Mesenchymal stem cell (in vitro differentiated cells and primary cell): ENCODE measurements around the gene MPG.

Experiments
- DNase-seq: peaks from one replicate; pipeline ENCODE4 v3.0.0-alpha.2; 2013
- H2AFZ ChIP-seq: one replicate; pipeline ENCODE4 v1.6.1; 2013; ENCODE audit warnings: low read depth, mild to moderate bottlenecking, control low read depth, inconsistent platforms, low read length, moderate library complexity
- H2AK5ac ChIP-seq: 2 replicates; pipeline ENCODE4 v1.6.1; 2013; ENCODE audit warnings: low read length, moderate library complexity, mild to moderate bottlenecking, inconsistent platforms; ENCODE audit not compliant: severe bottlenecking
- H2BK120ac ChIP-seq: one replicate; pipeline ENCODE4 v1.6.1; 2013; ENCODE audit warnings: low read depth, mild to moderate bottlenecking, inconsistent platforms, low read length, moderate library complexity
- H2BK12ac ChIP-seq, 2 experiments: one replicate each; pipeline ENCODE4 v1.6.1; 2013; ENCODE audit warnings: inconsistent platforms in 2 of 2, low read length in 2 of 2, mild to moderate bottlenecking in 2 of 2, moderate library complexity in 2 of 2, control low read depth in 1 of 2
- H2BK15ac ChIP-seq: one replicate; pipeline ENCODE4 v1.6.1; 2013; ENCODE audit warnings: mild to moderate bottlenecking, low read depth, inconsistent platforms; ENCODE audit not compliant: poor library complexity, severe bottlenecking
- H2BK5ac ChIP-seq: 2 replicates; pipeline ENCODE4 v1.6.1; 2013; ENCODE audit warnings: low read depth, mild to moderate bottlenecking, low read length, control low read depth, inconsistent platforms; ENCODE audit not compliant: poor library complexity, severe bottlenecking
- H3K14ac ChIP-seq, 2 experiments: one replicate each; pipeline ENCODE4 v1.6.1; 2013; ENCODE audit warnings: inconsistent platforms in 2 of 2, low read length in 2 of 2, control low read depth in 1 of 2, mild to moderate bottlenecking in 1 of 2, moderate library complexity in 1 of 2
- H3K18ac ChIP-seq, 2 experiments: one replicate each; pipeline ENCODE4 v1.6.1; 2013; ENCODE audit warnings: inconsistent platforms in 2 of 2, low read length in 2 of 2, control low read depth in 1 of 2, low read depth in 1 of 2, mild to moderate bottlenecking in 1 of 2
- H3K23ac ChIP-seq, 2 experiments: one replicate each; pipeline ENCODE4 v1.6.1; 2013; ENCODE audit warnings: inconsistent platforms in 2 of 2, low read length in 2 of 2, mild to moderate bottlenecking in 2 of 2, moderate library complexity in 2 of 2, control low read depth in 1 of 2
- H3K27ac ChIP-seq: 2 replicates; pipeline ENCODE4 v1.5.1; 2013; ENCODE audit warnings: mild to moderate bottlenecking, moderate library complexity, low read length, control low read depth, inconsistent platforms; ENCODE audit not compliant: poor library complexity, severe bottlenecking
- H3K27me3 ChIP-seq, 2 experiments: 2 replicates each; pipeline versions ENCODE4 v1.6.1 to v1.7.0; 2013; ENCODE audit warnings: low read length in 2 of 2, mild to moderate bottlenecking in 2 of 2, moderate library complexity in 2 of 2, control low read depth in 1 of 2, inconsistent platforms in 1 of 2; ENCODE audit not compliant: control insufficient read depth in 1 of 2, insufficient read depth in 1 of 2
- H3K36me3 ChIP-seq, 2 experiments: 2 replicates each; pipeline versions ENCODE4 v1.6.1 to v1.7.0; 2013; ENCODE audit warnings: low read length in 2 of 2, control low read depth in 1 of 2, inconsistent platforms in 1 of 2, low read depth in 1 of 2, mild to moderate bottlenecking in 1 of 2; ENCODE audit not compliant: insufficient read depth in 2 of 2, control insufficient read depth in 1 of 2
- H3K4ac ChIP-seq, 2 experiments: one replicate each; pipeline ENCODE4 v1.6.1; 2013; ENCODE audit warnings: inconsistent platforms in 2 of 2, low read length in 2 of 2, mild to moderate bottlenecking in 2 of 2, moderate library complexity in 2 of 2, control low read depth in 1 of 2, low read depth in 1 of 2
- H3K4me1 ChIP-seq: 2 replicates; pipeline ENCODE4 v1.6.1; 2013; ENCODE audit warnings: low read depth, low read length, control low read depth; ENCODE audit not compliant: control insufficient read depth, insufficient read depth
- H3K4me2 ChIP-seq: 2 replicates; pipeline ENCODE4 v1.6.1; 2013; ENCODE audit warnings: low read length, mild to moderate bottlenecking, inconsistent platforms; ENCODE audit not compliant: poor library complexity, severe bottlenecking
- H3K4me3 ChIP-seq, 2 experiments: 2 replicates each; pipeline versions ENCODE4 v1.5.1 to v1.7.0; 2013; ENCODE audit warnings: low read length in 2 of 2, mild to moderate bottlenecking in 2 of 2, control low read depth in 1 of 2, low read depth in 1 of 2; ENCODE audit not compliant: insufficient read depth in 1 of 2
- H3K79me1 ChIP-seq: replicated peaks from 2 replicates; pipeline ENCODE4 v1.6.1; 2013; ENCODE audit warnings: mild to moderate bottlenecking, control low read depth, low read length, inconsistent platforms; ENCODE audit not compliant: poor library complexity, severe bottlenecking
- H3K9ac ChIP-seq: 2 replicates; pipeline ENCODE4 v1.7.0; 2013; ENCODE audit warnings: mild to moderate bottlenecking, low read length, moderate library complexity
- H3K9me3 ChIP-seq: 2 replicates; pipeline ENCODE4 v1.7.0; 2013; ENCODE audit warnings: mild to moderate bottlenecking, low read length; ENCODE audit not compliant: control insufficient read depth
- H4K8ac ChIP-seq: one replicate; pipeline ENCODE4 v1.6.1; 2013; ENCODE audit warnings: inconsistent platforms, mild to moderate bottlenecking, low read length, moderate library complexity
- H4K91ac ChIP-seq: one replicate; pipeline ENCODE4 v1.6.1; 2013; ENCODE audit warnings: mild to moderate bottlenecking, low read length, inconsistent platforms
- WGBS: methylation state at CpG from one replicate; pipeline ENCODE4 v1.1.7; 2013; ENCODE audit warnings: mixed read lengths; 5-methylcytosine and 5-hydroxymethylcytosine counted together

The MPG gene

GRCh38 chr16:89391-90302 is 11.6 kb downstream of the MPG start:
- no peak overlapping the region for H3K27ac ChIP-seq
- no peak overlapping the region for H2BK12ac ChIP-seq
- H3K23ac ChIP-seq = no peak overlapping the region
- H3K4me1 ChIP-seq = peaks cover 54% of the 10 kb centered on the region
- H3K27me3 ChIP-seq = no peaks in the 10 kb centered on the region
- H3K79me1 ChIP-seq = peaks cover 33% of the 10 kb centered on the region
- H3K9ac ChIP-seq = no peak overlapping the region
- H3K14ac ChIP-seq = no peak overlapping the region
- no peak overlapping the region for H4K8ac ChIP-seq
- H3K36me3 ChIP-seq = peaks cover 84 to 87% of the 10 kb centered on the region in 2 experiments
- no peak overlapping the region for H2BK120ac ChIP-seq
- H3K9me3 ChIP-seq = no peaks in the 10 kb centered on the region
- H4K91ac ChIP-seq = no peak overlapping the region
- no peak overlapping the region for H2BK15ac ChIP-seq
- H3K4ac ChIP-seq = no peak overlapping the region
- H3K4me2 ChIP-seq = no peak overlapping the region
- H2AFZ ChIP-seq = no peak overlapping the region
- no peak for DNase-seq
- no peak overlapping the region for H3K4me3 ChIP-seq
- WGBS = 95% methylated on average over 30 of the region's 30 CpGs
- no peak overlapping the region for H2AK5ac ChIP-seq
- H2BK5ac ChIP-seq = no peak overlapping the region
- H3K18ac ChIP-seq = no peak overlapping the region

GRCh38 chr16:91484-91883 is 13.5 kb downstream of the MPG start:
- H2AK5ac ChIP-seq = no peak overlapping the region
- H2BK12ac ChIP-seq = no peak overlapping the region
- H2BK120ac ChIP-seq = no peak overlapping the region
- no peaks in the 10 kb centered on the region for H3K27me3 ChIP-seq
- DNase-seq = no peak
- H3K4me1 ChIP-seq = peaks cover 39% of the 10 kb centered on the region
- no peaks in the 10 kb centered on the region for H3K9me3 ChIP-seq
- H3K14ac ChIP-seq = no peak overlapping the region
- H2AFZ ChIP-seq = no peak overlapping the region
- H2BK5ac ChIP-seq = no peak overlapping the region
- no peak overlapping the region for H3K18ac ChIP-seq
- H3K4ac ChIP-seq = no peak overlapping the region
- H3K9ac ChIP-seq = no peak overlapping the region
- 95% methylated on average over 9 of the region's 9 CpGs for WGBS
- H2BK15ac ChIP-seq = no peak overlapping the region
- H3K27ac ChIP-seq = no peak overlapping the region
- no peak overlapping the region for H3K4me3 ChIP-seq
- H3K4me2 ChIP-seq = no peak overlapping the region
- H4K8ac ChIP-seq = no peak overlapping the region
- no peak overlapping the region for H3K23ac ChIP-seq
- H3K79me1 ChIP-seq = peaks cover 41% of the 10 kb centered on the region
- H4K91ac ChIP-seq = no peak overlapping the region
- H3K36me3 ChIP-seq = peaks cover 82 to 83% of the 10 kb centered on the region in 2 experiments

GRCh38 chr16:92431-93339 is 14.7 kb downstream of the MPG start:
- no peak overlapping the region for H3K27ac ChIP-seq
- no peak overlapping the region for H2BK120ac ChIP-seq
- no peak overlapping the region for H3K4me2 ChIP-seq
- H3K36me3 ChIP-seq = peaks cover 75% of the 10 kb centered on the region in 2 experiments
- no peak for DNase-seq
- peak overlapping the region in 1 of 2 experiments; percentile 24 for H3K4ac ChIP-seq
- H2AFZ ChIP-seq = peak overlapping the region; percentile 3
- H3K27me3 ChIP-seq = no peaks in the 10 kb centered on the region
- peaks cover 36% of the 10 kb centered on the region for H3K79me1 ChIP-seq
- no peak overlapping the region for H3K4me3 ChIP-seq
- H3K9me3 ChIP-seq = no peaks in the 10 kb centered on the region
- H4K91ac ChIP-seq = peak overlapping the region; percentile 28
- no peak overlapping the region for H3K9ac ChIP-seq
- H2BK12ac ChIP-seq = no peak overlapping the region
- H3K4me1 ChIP-seq = peaks cover 42% of the 10 kb centered on the region
- WGBS = 95% methylated on average over 15 of the region's 15 CpGs
- H3K18ac ChIP-seq = no peak overlapping the region
- H3K14ac ChIP-seq = no peak overlapping the region
- H3K23ac ChIP-seq = no peak overlapping the region
- peak overlapping the region; percentile 66 for H4K8ac ChIP-seq
- no peak overlapping the region for H2BK15ac ChIP-seq
- H2BK5ac ChIP-seq = no peak overlapping the region
- no peak overlapping the region for H2AK5ac ChIP-seq

GRCh38 chr16:94918-95265 is 16.9 kb downstream of the MPG start:
- Histone ChIP-seq H3K79me1 (peaks cover 18% of the 10 kb centered on the region), H3K18ac (no peak overlapping the region), H2BK15ac (no peak overlapping the region), H3K9me3 (no peaks in the 10 kb centered on the region), H4K91ac (no peak overlapping the region), H3K4me3 (no peak overlapping the region), H3K4ac (no peak overlapping the region), H3K36me3 (peaks cover 64 to 72% of the 10 kb centered on the region in 2 experiments), H2BK5ac (no peak overlapping the region), H3K27ac (no peak overlapping the region), H2BK120ac (no peak overlapping the region), H3K4me1 (peaks cover 50% of the 10 kb centered on the region), H2AK5ac (no peak overlapping the region), H3K4me2 (no peak overlapping the region), H3K14ac (no peak overlapping the region), H2BK12ac (peak overlapping the region in 1 of 2 experiments; percentile 16), H4K8ac (no peak overlapping the region), H2AFZ (no peak overlapping the region), H3K27me3 (no peaks in the 10 kb centered on the region), H3K23ac (no peak overlapping the region), H3K9ac (peak overlapping the region; percentile 43)
- 87% methylated on average over 5 of the region's 5 CpGs for WGBS
- DNase-seq = no peak
